Measurements from ENCODE around the gene FLT1. TPM values are rescaled to one million over a fixed set of nuclear protein-coding genes. Genes with fewer than 3 reads are reported as not detected.
A peak's percentile ranks its signal among the peaks of the same experiment; 100 is the strongest.

FLT1 gene
- total RNA-seq, 2 donors from 2014 or later = 12.3 to 44.6 TPM

DNA sequence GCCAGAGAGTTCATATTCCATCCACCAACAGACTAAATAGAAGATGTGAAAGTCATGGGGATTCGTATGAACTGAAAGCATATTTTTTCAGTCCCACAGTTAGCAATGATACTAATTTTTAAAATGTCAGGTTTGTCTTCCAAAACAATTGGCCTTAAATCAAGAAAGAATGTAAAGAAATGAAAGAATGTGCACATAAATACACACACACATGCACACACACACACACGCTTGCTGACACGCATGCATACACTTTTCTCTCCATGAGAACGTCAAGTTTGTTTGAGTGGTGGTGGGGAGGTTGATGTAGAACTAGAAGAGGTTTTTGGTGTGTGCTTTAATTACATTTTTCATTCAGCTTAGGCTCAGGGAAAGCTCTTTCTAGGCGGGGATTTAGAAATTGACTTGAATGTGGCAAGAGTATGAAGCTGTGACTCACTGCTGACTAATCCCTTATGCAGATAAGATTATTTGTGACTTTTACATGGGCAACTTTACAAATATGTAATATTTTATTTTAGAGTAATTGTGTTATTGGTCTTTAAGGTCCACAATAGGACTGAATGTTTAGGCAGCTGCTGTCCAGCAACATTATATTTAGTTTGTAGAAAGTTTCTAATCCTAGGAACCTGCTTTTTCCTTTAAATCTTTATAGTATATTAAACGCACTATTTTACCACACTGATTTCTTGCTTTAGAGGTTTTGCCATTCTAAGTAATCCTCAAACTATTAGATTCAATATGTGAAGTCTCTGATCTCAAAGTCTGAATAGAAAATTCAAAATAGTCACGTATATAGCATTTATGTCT lies 18.8 kb downstream of the FLT1 start:
- ATAC-seq (ENCODE audit: insufficient number of reproducible peaks, low FRiP score, low read depth) (peak; percentile 69), DNase-seq (ENCODE audit: low spot score) (no peak)
- Histone ChIP-seq H3K9me3 (no peaks in the 10 kb centered on the region), H3K36me3 (no peaks in the 10 kb centered on the region), H3K27me3 (replicated peaks; ENCODE audit: insufficient read depth) (no peaks in the 10 kb centered on the region), H3K4me3 (no peak overlapping the region), H3K27ac (no peak overlapping the region), H3K4me1 (ENCODE audit: control insufficient read depth in 1 of 2, low read depth in 2 of 2) (peaks cover 8 to 23% of the 10 kb centered on the region in 2 donors)
- TF ChIP-seq CTCF (IDR thresholded peaks at IDR 0.05) = no peak

GRCh38 chr13:28474491-28475134 lies 20.3 kb downstream of the FLT1 start:
- H3K4me1 ChIP-seq (ENCODE audit: control insufficient read depth in 1 of 2, low read depth in 2 of 2) = peaks cover 8 to 23% of the 10 kb centered on the region in 2 donors
- no peak for ATAC-seq (ENCODE audit: insufficient number of reproducible peaks, low FRiP score, low read depth)
- no peaks in the 10 kb centered on the region for H3K9me3 ChIP-seq
- no peak overlapping the region for H3K4me3 ChIP-seq
- no peaks in the 10 kb centered on the region for H3K27me3 ChIP-seq (replicated peaks; ENCODE audit: insufficient read depth)
- TF ChIP-seq CTCF (IDR thresholded peaks at IDR 0.05) = no peak
- H3K36me3 ChIP-seq = no peaks in the 10 kb centered on the region
- H3K27ac ChIP-seq = no peak overlapping the region
- DNase-seq (ENCODE audit: low spot score) = no peak

DNA sequence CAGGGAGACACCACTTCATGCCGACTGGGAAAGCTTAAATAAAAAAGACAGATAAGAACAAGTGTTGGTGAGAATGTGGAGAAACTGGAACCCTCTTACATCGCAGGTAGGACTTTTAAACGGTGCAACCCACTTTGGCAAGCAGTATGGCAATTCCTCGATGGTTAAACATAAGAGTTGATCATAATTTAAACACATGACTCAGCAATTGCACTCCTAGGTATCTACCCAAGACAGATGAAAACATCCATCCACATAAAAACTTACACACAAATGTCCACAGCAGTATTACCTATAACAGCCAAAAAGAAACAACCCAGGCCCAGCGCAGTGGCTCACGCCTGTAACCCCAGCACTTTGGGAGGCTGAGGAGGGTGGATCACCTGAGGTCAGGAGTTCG lies 21.9 kb downstream of the FLT1 start:
- DNase-seq (ENCODE audit: low spot score) (no peak), ATAC-seq (ENCODE audit: insufficient number of reproducible peaks, low FRiP score, low read depth) (no peak)
- Histone ChIP-seq H3K27ac (no peak overlapping the region), H3K9me3 (no peaks in the 10 kb centered on the region), H3K36me3 (no peaks in the 10 kb centered on the region), H3K4me3 (no peak overlapping the region), H3K27me3 (replicated peaks; ENCODE audit: insufficient read depth) (no peaks in the 10 kb centered on the region), H3K4me1 (ENCODE audit: control insufficient read depth in 1 of 2, low read depth in 2 of 2) (peaks cover 8 to 20% of the 10 kb centered on the region in 2 donors)
- no peak for TF ChIP-seq CTCF (IDR thresholded peaks at IDR 0.05)

DNA sequence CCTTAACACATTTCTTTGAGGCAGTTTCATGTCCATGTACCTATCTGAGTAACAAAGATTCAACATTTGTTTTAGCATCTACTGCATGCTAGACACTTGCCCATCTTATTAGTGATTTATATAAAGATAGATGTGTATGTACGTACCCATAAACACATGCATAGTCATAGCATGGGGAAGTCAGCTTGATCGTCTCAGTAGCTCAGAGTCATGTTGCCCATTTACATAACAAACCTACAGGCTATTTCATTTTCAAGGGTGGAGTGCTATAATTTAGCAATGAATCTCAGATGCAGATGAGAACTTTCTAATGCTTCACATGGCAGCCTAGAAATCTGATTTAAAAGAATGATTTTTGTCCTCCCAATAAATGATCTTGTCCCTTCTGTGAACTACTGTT lies 23.5 kb downstream of the FLT1 start:
- ATAC-seq (ENCODE audit: insufficient number of reproducible peaks, low FRiP score, low read depth) (no peak), DNase-seq (ENCODE audit: low spot score) (no peak)
- TF ChIP-seq CTCF (IDR thresholded peaks at IDR 0.05) = no peak
- no peaks in the 10 kb centered on the region for H3K36me3 ChIP-seq
- H3K27ac ChIP-seq = no peak overlapping the region
- H3K4me1 ChIP-seq (ENCODE audit: control insufficient read depth in 1 of 2, low read depth in 2 of 2) = peaks cover 5 to 8% of the 10 kb centered on the region in 2 donors
- no peak overlapping the region for H3K4me3 ChIP-seq
- no peaks in the 10 kb centered on the region for H3K9me3 ChIP-seq
- no peaks in the 10 kb centered on the region for H3K27me3 ChIP-seq (replicated peaks; ENCODE audit: insufficient read depth)

DNA sequence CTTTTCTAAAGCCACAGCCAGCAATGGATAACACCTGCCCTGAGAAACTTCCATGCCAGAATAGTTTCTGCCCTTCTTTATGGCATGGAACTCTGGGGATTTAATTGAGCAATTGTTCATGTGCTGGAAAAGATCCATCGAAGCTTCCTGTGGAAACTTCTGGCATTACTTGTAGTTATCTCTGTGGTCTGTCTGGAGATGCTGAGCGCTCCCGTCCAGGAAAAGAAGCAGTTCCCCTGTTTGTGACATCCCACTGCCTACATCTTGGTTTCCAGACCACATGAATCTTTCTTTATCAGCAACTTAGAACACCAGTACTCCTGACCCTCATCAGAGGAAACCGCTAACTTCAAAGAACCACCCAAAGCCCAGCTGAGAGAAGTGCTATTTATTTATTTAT lies 24.6 kb downstream of the FLT1 start:
- DNase-seq (ENCODE audit: low spot score) = no peak
- H3K9me3 ChIP-seq = no peaks in the 10 kb centered on the region

More for the DNA sequence above, 24.6 kb downstream of the FLT1 start:
- no peaks in the 10 kb centered on the region for H3K27me3 ChIP-seq (replicated peaks; ENCODE audit: insufficient read depth)
- no peak overlapping the region for H3K4me3 ChIP-seq
- no peaks in the 10 kb centered on the region for H3K36me3 ChIP-seq
- ATAC-seq (ENCODE audit: insufficient number of reproducible peaks, low FRiP score, low read depth) = no peak
- TF ChIP-seq CTCF (IDR thresholded peaks at IDR 0.05) = no peak
- no peaks in the 10 kb centered on the region for H3K4me1 ChIP-seq (ENCODE audit: control insufficient read depth in 1 of 2, low read depth in 2 of 2)
- no peak overlapping the region for H3K27ac ChIP-seq
